H1 (cell line): Measurements from ENCODE around the gene OR2A12. TPM values are rescaled to one million over a fixed set of nuclear protein-coding genes. Genes with fewer than 3 reads are reported as not detected.

ENCODE experiments used
- ATF3 ChIP-seq: IDR thresholded peaks from 2 replicates; pipeline ENCODE4 v1.6.1; 2011; ENCODE audit warnings: low read depth, mild to moderate bottlenecking, low read length; ENCODE audit not compliant: insufficient read depth
- BACH1 ChIP-seq: IDR thresholded peaks from 2 replicates; pipeline ENCODE4 v1.6.1; 2012; ENCODE audit warnings: low read length, improper control_type of control experiment
- BCL11A ChIP-seq, 2 experiments: IDR thresholded peaks; one replicate each; pipeline ENCODE4 v1.6.1; 2011; ENCODE audit warnings: low read depth in 2 of 2, low read length in 2 of 2, mild to moderate bottlenecking in 2 of 2
- CBX8 ChIP-seq: fragments of 300-800, 300-1000 bp; sonication (generic); IDR thresholded peaks from 2 replicates; pipeline ENCODE4 v1.7.1; 2016; ENCODE audit warnings: low read depth, low read length, borderline replicate concordance
- CTCF ChIP-seq, 3 experiments: IDR thresholded peaks; 1 replicate in 2 of 3; 2 replicates in 1 of 3; pipeline versions ENCODE4 v1.5.1 to v1.6.1; 2011; ENCODE audit warnings: low read length in 3 of 3, mild to moderate bottlenecking in 3 of 3, inconsistent platforms in 2 of 3, low read depth in 1 of 3, moderate library complexity in 1 of 3; ENCODE audit not compliant: insufficient read depth in 1 of 3; ENCODE audit errors: control extremely low read depth in 1 of 3
- EGR1 ChIP-seq: IDR thresholded peaks from 2 replicates; pipeline ENCODE4 v1.6.1; 2011; ENCODE audit warnings: low read depth, low read length, borderline replicate concordance
- JUND ChIP-seq: IDR thresholded peaks from 2 replicates; pipeline ENCODE4 v1.6.1; 2011; ENCODE audit warnings: mild to moderate bottlenecking, improper control_type of control experiment, low read length
- NANOG ChIP-seq: IDR thresholded peaks from 2 replicates; pipeline ENCODE4 v1.6.1; 2011; ENCODE audit warnings: low read length, low read depth, mild to moderate bottlenecking, inconsistent platforms; ENCODE audit not compliant: insufficient read depth, poor library complexity, severe bottlenecking
- PHF8 ChIP-seq: fragments of 200-600 bp; sonication (generic); conservative IDR thresholded peaks from 2 replicates; pipeline ENCODE4 v1.7.1; 2012; ENCODE audit warnings: low read depth, mild to moderate bottlenecking, inconsistent platforms, low read length, moderate library complexity
- RAD21 ChIP-seq, 2 experiments: IDR thresholded peaks in 1 of 2; conservative IDR thresholded peaks in 1 of 2; 2 replicates each; pipeline ENCODE4 v1.6.1; 2011; ENCODE audit warnings: low read depth in 2 of 2, low read length in 2 of 2, improper control_type of control experiment in 1 of 2, inconsistent platforms in 1 of 2, mild to moderate bottlenecking in 1 of 2, moderate library complexity in 1 of 2
- SAP30 ChIP-seq: fragments of 300-600 bp; sonication (generic); IDR thresholded peaks from 2 replicates; pipeline ENCODE4 v1.7.1; 2012; ENCODE audit warnings: low read length, moderate library complexity, mild to moderate bottlenecking, inconsistent platforms; ENCODE audit not compliant: insufficient read depth, insufficient replicate concordance
- SIN3A ChIP-seq, 2 experiments: IDR thresholded peaks in 1 of 2; conservative IDR thresholded peaks in 1 of 2; 2 replicates each; pipeline ENCODE4 v1.6.1; 2011 to 2012; ENCODE audit warnings: low read length in 2 of 2, improper control_type of control experiment in 1 of 2, low read depth in 1 of 2, mild to moderate bottlenecking in 1 of 2
- SIRT6 ChIP-seq: IDR thresholded peaks from one replicate; pipeline ENCODE4 v1.7.1; 2012; ENCODE audit warnings: low read length, inconsistent platforms
- SP2 ChIP-seq: IDR thresholded peaks from 2 replicates; pipeline ENCODE4 v1.6.1; 2012; ENCODE audit warnings: mild to moderate bottlenecking, low read length, inconsistent platforms
- SRF ChIP-seq: IDR thresholded peaks from 2 replicates; pipeline ENCODE4 v1.6.1; 2011; ENCODE audit warnings: mild to moderate bottlenecking, low read depth, low read length, moderate library complexity
- TCF12 ChIP-seq: IDR thresholded peaks from 2 replicates; pipeline ENCODE4 v1.6.1; 2011; ENCODE audit warnings: low read depth, mild to moderate bottlenecking, low read length
- YY1 ChIP-seq: IDR thresholded peaks from 2 replicates; pipeline ENCODE4 v1.6.1; 2011; ENCODE audit warnings: low read depth, mild to moderate bottlenecking, low read length
- polyA plus RNA-seq, 7 experiments: library from polyadenylated mRNA; depleted of rRNA in 3 of 7; stranded (reverse) in 5 of 7; unstranded in 2 of 7; fragments of >200 nt in 5 of 7; fragments of 200-250 nt in 2 of 7; gene quantifications; 1 replicate in 5 of 7; 2 replicates in 1 of 7; 4 replicates in 1 of 7; pipeline versions ENCODE4 v1.2.1 to v1.2.3, GENCODE V29; 2011 to 2013; ENCODE audit warnings: missing spikeins in 2 of 7, mixed read lengths in 2 of 7
- total RNA-seq: library from RNA; stranded (reverse); fragmentation: NEBNext Ultra II Directional; extraction: Animal tissue kit (Norgen Biotek cat#: 25700); gene quantifications from 2 replicates; pipeline ENCODE4 v1.2.1, GENCODE V29; 2021

Gene OR2A12
- total and polyA plus RNA-seq, 2 of the 8 experiments (the other 6 are each of a cell fraction or from before 2014, with no cell fraction given) = not detected

GRCh38 chr7:144102041-144102440 lies 16.0 kb downstream of the OR2A12 start (continued):
- TF ChIP-seq SRF (no peak), JUND (no peak), SP2 (no peak), SAP30 (no peak), TCF12 (no peak), CTCF (IDR thresholded peaks at IDR 0.05; ENCODE audit: control extremely low read depth in 1 of 3, insufficient read depth in 1 of 3, low read depth in 1 of 3, low read length in 3 of 3) (no peak), NANOG (no peak), CBX8 (no peak), BACH1 (no peak), PHF8 (no peak), SIN3A (conservative IDR thresholded peaks at IDR 0.05 in 1 of 2, IDR thresholded peaks at IDR 0.05 in 1 of 2; ENCODE audit: low read depth in 1 of 2, low read length in 2 of 2) (no peak), EGR1 (no peak), RAD21 (IDR thresholded peaks at IDR 0.05 in 1 of 2, conservative IDR thresholded peaks at IDR 0.05 in 1 of 2; ENCODE audit: low read depth in 2 of 2, low read length in 2 of 2) (no peak), YY1 (no peak), SIRT6 (no peak), ATF3 (no peak), BCL11A (IDR thresholded peaks at IDR 0.05; ENCODE audit: low read depth in 2 of 2, low read length in 2 of 2) (no peak)
- TF ChIP-seq, all 59 proteins: peak for 0
